GM21390 (cell line): ENCODE data around the gene EMP1.
A peak's percentile ranks its signal among the peaks of the same experiment; 100 is the strongest.
"Not testable (repeated sequence)": the region's sequence is repeated elsewhere in the genome, so short reads cannot be mapped to it uniquely, and the experiment has no call there.

Source experiments
- ATAC-seq: cut with Tn5 transposase; IDR thresholded peaks from one replicate; pipeline ENCODE4 v1.9.1; 2021; ENCODE audit not compliant: unreplicated experiment

The EMP1 gene

DNA sequence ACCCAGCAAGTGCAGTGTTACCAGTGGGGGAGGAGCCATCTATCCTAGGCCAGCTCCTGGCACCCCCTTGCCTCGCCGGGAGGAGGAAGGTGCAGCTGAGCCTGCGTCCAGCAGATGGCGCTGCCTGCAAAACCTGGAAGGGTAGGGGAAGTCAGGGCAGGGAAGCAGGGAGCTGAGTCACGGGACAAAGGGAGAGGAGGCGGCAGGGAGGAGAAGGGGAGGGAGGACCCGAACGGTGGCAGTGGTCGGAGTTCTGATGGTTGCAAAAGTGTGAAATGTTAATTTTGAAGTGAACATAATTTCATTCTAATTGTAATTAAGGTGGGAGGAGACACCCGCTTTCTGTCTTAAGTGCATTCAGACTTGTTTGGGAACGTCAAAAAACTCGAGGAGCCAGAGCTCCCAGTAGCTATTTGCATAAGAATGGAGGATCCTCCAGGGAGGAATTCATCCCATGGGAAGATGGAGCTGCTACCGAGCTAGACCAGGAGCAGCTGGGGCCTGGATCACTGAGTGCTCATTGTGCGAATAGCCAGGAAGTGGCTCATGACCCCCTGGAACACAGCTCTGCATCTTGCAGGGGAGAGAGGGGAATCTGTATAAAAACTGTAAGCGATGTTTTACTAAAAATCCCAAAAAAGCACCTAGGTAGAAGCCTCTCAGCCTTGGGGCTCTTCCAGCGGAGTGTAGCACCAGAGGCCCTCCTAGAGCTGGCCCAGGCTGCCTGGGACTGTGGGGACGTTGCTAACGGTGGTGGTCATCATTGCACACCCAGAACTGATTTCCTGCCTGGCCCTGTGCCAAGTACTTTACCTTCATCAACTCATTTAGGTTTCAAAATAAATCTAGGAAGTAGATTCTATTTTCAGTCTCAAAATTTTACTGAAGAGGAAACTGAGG is 59.5 kb downstream of the EMP1 start:
- ATAC-seq = peak; percentile 99

DNA sequence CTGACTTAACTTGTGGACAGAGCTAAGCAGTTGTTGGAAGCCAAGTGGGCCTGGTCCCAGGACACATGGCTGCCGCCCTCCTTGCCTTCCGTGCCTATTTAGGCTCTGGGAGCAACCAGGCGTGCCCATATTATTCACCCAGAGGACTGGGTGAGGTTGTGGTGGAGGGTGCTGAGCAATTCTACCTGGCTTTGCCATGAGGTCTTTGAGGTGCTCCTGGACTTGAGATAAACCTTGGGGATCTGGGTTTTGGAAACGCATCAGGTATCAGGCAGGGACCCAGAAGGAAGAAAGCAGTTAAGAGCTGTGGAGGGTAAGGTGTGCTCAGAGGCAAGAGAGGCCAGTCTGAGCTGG is 60.1 kb downstream of the EMP1 start:
- no peak for ATAC-seq

DNA sequence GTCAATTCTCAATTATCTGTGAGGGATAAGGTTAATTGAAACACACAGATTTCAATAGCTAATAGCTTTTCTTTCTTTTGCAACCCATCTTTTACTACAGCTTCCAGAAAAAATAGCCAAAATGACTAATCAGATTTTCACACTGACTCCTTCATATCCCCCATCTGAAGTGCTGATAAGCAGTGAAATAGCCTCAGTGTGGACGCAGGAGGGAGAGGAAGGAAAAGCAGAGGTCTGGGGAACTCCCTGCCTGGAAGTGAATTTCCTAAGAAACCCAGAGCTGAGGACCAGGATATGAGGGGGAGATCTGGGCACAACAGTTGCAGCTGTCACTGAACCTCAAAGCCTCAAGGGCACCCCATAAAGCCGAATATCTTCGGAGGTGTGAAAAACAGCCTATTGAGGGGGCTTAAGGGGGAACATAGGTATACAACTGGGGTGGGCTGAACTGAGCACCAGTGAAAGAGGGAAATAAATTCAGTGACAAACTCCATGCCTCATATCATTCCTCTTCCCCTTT is 60.9 kb downstream of the EMP1 start:
- ATAC-seq = no peak

DNA sequence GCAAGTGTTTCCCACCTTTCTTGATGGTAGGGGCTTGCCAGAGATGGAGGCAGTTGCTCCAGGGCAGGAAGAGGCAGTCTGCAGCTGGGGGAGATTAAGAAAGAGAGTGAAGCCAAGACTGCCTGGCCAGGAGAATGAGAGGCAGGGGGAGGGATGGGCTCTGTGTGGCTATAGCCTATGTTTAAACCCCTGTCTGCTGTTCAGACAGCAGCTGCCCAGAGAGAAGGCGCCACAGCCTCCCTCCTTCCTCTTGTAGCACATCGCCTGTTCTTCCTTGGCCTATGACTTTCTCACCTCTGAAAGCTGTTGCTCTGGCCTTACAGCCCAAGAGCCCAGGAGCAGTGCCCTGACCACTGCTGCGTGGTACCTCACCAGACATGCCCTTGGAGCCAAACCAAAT is 61.7 kb downstream of the EMP1 start:
- ATAC-seq = no peak

DNA sequence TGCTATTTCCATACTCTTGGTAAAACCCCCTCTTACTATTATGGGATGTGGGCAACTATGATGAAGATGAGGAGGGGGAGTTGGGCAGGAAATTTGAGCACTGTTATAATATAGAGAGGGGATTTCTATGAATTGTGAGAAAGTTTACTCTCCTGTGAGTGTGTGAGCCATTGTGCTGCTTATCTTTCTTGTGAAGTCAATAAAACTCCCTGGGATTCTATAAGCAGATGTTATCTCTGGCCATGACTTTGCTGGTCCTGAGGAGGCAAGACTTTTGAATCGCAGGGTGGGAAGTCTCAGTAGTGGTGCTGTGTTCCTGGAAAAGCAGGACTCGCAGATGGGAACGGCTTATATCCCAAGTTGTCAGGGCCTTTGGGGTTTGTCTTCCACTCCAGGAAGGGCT is 62.2 kb downstream of the EMP1 start:
- no peak for ATAC-seq

DNA sequence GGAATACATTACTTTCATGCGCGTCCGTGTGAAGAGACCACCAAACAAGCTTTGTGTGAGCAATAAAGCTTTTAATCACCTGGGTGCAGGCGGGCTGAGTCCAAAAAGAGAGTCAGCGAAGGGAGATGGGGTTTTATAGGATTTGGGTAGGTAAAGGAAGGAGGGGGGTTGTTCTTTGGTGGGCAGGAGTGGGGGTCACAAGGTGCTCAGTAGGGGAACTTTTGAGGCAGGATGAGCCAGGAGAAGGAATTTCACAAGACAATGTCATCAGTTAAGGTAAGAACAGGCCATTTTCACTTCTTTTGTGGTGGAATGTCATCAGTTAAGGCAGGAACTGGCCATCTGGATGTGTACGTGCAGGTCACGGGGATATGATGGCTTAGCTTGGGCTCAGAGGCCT is 63.1 kb downstream of the EMP1 start:
- ATAC-seq = not testable (repeated sequence)

DNA sequence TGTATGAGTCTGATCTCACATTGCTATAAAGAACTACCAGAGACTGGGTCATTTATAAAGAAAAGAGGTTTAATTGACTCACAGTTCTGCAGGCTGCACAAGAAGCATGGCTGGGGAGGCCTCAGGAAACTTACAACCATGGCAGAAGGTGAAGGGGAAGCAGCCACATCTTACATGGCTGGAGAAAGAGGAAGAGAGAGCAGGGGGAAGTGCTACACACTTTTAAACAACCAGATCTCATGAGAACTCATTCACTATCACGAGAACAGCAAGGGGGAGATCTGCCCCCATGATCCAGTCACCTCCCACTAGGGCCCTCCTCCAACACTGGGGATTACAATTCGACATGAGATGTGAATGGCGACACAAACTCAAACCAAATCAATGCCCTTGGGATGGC is 71.3 kb downstream of the EMP1 start:
- not testable (repeated sequence) for ATAC-seq

DNA sequence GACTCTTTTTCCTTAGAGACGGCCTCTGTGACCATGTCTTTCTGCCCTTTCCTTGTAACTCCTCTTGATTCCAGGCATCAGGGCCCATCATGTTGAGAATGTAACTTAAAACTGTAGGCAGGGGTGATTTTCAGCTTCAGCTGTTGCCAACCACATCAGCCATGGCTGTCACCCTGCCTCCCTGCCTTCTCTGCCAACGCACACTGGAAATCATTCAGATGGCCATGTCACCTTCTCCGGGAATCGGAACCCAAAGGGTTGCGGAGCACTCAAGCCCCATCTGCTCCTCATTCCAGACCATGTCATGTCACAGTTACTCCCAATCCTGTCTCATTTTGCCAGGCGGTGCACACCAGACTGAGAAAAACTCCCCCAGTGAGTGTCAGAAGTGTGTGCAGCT is 72.1 kb downstream of the EMP1 start:
- no peak for ATAC-seq
